Measurements from ENCODE around the gene GUCY2D.
A peak's percentile ranks its signal among the peaks of the same experiment; 100 is the strongest.
"Not testable (repeated sequence)": the region's sequence is repeated elsewhere in the genome, so short reads cannot be mapped to it uniquely, and the experiment has no call there.

GUCY2D gene

DNA sequence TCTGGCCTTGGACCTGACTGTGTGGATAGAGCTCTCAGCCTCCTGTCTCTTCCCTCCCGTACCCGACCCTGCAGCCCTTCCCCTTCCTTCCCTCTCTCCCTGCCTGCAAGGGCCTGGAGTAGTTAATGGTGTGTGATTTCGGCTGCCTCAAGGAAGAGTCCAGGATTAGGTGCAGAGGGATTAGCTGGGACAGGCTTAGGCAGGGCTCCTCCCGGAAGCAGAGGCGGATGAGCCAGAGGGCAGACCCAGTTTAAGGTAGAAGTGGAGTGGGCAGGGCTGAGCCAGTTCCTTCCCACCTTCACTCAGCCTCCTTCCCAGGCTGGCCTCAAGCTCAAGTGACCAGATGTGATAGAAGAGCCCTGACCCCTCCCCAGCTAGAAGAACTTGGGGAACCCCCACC, 16.8 kb downstream of the GUCY2D start:
- DNase-seq, result no peak

DNA sequence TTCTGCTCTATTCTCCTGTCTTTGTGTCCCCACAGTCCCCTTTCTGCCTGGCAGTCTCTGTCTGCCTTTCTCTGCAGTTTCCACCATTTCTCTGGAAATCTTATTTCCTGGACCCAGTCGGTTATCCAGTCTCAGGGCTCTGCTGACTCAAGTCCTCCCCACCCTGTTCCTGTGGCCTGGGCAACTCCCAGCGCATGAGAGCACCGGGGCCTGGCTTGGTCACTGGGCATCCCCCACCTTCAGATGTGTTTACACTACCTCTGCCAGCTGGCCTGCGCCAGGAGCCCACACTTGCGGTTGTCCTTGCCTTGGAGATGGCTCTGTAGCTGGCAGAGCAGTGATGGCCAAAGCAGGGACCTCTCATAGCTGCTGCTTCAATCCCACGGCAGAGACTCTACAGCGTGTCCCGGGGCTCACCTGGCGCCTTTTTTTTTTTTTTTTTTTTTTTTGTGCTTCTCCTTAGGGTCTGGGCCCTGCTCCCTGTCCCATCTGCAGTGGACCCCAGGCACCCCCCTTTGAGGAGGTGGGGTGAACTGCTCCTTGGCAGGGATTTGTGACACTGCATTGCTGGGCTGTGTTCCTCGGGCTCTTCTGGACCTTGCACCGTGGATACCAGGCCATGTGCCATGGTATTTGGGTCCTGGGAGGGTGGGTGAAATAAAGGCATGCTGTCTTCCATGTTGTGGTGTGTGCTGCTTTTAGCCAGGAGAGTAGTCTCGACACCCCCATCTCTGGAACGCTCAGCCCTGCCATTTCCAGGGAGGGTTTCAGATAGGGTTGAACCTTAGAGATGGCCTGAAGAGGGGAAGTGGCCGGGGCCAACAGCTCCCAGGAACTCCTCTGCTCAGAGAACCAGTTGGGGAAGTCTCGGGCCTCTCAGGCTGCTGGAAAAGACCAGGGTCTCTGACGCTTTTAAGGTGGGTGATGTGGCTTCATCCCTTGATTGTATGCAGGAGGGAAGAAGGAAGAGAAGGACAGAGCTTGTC, 17.5 kb downstream of the GUCY2D start:
- no peak for DNase-seq

DNA sequence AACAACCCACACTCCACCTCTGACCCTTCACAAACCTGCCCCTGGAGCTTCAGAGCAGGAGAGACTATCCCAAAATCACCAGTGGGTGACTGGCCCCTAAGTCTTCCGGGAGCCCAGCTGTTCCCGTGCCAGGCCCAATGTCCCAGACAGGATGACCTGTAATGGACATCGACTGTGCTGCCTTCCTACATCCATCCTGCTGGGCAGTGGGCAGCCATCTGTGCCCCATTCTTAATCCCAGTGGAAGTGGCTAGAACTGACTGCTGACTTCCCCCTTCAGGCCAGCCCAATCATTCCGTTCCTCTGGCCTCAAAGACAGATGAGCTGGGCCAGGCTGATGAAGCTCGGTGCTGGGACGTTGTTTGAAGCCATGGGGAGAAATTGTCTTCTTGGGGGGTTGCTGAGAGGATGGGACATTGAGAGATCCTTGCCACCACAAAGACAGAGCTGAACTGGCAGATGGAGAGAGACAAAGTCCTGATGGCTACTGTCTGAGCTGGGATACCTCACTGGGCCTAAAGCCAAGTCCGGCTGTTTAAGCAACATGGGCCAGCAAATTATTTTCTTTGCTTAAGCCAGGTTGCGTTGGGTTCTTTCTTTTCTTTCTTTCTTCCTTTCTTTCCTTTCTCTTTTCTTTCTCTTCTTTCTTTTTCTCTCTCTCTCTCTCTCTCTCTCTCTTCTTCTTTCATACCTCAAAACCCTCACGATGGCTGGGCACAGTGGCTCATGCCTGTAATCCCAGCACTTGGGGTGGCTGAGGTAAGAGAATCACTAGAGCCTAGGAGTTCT, 18.6 kb downstream of the GUCY2D start:
- no peak for DNase-seq

DNA sequence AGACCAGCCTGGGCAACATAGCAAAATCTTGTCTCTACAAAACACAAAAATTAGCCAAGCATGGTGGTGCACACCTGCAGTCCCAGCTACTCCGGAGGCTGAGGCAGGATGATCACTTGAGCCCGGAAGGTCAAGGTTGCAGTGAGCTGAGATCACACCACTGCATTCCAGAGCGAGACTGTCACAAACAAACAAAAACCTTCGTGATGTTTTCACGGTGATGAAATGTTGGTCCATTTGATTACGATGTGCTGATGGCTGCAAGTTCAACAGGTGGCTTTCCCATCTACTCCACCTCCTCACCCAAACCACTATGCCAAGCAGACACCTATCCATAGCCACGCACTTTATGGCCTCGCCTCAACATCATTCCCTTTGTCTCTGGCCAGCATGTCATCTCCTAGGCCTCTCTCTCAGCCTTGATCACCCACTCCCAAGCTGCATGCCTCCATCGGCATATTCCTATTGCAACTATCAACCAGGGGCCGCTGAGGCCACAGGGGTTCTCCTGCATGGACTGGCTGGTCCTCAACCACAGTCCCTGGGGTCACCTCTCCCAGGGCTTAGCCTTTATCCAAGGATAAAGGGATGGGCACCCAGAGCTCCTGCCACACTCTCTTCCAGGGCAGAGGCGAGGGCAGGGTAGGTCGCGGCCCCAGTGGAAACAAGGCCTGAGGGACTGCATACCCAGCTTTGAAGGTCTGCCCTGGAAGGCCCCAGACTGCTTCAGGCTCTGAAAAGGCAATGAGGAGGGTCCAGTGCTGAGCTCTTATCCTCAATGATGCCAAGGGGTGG, 19.3 kb downstream of the GUCY2D start:
- DNase-seq, result no peak

DNA sequence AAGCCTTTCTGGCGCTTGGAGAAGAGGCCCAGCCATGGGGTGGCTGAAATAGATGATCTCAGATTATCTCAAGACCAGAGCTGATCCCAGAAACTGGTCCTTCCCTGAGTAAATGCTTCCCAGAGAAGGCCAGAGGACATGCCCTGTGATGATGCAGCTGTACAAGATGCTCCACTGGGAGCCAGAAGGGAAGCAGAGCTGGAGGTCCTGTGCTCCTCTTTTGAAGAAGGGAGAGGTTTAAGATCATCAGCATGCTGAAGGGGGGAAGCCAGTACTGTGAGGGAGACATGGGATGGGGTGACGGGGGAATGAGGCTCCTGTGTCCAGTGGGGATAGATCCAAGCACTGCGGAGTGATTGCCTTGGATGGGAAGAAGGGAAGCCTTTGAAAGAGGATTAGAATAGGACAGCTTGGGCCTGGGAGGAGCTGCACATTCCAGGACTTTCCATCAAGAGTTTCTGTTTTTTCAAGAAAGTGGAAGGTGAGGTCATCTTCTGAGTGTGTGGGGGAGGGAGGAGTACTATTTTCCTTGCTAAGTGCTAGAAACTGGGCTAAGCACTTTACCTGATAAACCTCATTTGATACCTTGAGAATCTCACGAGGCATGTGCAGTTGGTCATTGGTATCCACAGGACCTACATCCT, 20.1 kb downstream of the GUCY2D start:
- no peak for DNase-seq

DNA sequence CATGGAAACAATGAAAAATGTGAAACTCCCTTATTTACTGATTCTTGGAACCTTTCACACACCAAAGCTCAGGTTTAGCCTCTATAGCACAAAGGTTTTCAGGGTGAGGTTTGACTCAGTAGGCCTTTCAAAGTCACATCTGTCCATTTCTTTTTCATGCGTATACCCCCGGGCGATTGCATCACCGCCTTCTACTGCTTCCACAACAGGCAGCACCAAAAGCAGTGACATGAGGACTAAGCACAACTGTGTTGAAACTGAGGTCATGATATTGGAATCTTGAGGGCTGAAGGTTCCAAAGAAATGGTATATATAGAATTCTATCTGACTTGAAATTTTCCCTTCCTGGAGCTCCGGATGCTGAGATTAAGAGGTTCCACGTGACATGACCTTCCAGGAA, 21.7 kb downstream of the GUCY2D start:
- not testable (repeated sequence) for DNase-seq

DNA sequence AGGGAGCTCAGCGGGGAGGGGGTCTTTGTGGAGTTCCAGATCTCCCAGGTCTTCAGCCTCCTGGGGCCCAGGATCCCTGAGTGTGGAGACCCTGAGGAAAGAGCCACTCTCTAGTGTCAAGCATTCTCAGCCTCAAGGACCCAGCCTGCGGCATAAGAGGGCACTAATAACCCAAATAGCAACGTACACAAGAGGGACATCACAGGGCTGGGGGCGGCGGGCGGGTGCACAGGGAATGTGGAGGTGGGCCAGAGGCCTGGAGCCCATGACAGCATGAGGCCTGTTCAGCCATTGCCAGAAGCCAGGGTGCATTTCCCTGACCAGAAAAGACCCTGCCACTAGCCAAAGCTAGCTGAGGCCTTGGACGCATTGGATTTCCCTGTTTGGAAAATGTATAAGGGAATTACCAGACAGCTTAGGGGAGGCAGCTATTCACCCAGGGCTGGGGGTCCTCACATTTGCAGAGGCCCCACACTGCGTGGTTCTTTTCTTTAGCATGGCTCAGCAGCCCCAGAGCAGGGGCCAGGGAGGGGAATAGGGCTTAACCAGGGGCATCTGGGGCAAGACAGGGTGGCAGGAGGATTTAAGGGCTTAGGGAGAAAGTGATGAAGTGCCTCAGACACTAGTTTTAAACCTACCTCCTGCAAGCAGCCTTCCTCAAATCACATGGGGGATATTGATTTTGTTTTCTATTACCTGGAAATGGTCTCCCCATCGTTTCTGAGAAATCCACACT, 22.9 kb downstream of the GUCY2D start:
- no peak for DNase-seq

DNA sequence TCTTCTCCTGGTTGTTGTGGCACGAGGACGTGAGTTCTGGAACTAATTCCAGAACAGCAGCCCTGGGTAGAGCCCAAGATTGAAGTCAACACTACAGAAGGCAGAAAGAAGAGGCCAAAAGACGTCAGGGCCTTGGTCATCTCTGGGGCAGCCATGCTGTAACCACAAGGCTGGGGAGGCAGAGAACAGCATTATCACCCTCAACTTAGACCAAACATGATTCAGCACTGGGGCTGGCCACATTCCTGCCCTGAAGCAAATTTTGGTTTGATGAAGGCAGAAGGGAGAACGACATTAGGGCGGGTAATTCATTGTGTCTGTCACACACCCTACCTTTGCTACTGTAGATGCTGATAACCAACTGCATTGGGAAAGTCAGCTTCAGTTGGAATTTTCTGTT, 26.7 kb downstream of the GUCY2D start:
- DNase-seq, result no peak

DNA sequence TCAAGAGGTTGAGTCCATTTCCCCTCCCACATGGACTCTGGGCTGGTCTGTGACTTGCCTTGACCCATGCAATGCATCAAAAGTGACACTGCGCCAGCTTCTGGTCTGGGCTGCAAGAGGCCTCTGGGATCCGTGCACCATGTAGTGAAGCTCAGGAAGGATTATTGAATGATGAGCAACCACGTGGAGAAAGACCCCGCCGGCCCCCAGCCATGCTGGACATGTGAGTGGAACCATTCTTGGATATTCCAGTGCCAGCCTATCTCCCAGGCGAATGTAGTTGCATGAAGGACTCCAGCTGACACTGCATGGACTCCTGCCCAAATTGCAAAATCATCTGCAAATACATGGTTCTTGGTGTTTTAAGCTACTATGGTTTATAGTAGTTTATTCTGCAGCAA, 28.8 kb downstream of the GUCY2D start:
- no peak for DNase-seq

DNA sequence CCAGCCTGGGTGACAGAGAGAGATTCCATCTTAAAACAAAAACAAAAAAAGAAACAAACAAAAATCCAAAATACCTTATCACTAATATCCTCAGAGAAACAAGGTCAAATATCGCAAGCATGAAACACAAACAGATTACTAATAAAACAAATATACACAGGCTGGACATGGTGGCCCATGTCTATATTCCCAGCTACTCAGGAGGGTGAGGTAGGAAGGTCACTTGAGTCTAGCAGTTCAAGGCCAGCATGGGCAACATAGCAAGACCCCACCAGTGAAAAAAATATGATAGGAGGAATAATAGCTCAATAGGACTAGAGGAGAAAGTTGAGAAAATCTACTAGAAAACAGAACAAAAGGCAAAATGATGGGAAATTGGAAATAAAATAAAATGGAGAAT, 29.5 kb downstream of the GUCY2D start:
- DNase-seq, result no peak

DNA sequence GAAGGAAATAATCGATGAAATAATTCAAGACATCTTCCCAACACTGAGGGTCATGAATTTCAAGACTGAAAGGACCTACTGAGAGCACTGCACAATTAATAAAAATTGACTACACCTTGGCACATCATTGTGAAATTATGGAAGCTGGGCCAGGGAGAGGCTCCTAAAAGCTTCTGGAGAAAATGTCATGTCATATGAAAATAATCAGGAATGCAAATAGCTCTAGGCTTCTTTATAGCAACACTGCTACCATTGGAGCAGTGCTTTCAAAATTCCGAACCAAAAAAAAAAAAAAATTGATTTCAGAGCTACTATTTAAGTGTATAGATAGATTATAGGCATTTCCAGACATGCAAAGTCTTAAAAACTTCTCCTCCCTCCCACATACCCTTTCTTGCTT, 30.0 kb downstream of the GUCY2D start:
- DNase-seq, result no peak

DNA sequence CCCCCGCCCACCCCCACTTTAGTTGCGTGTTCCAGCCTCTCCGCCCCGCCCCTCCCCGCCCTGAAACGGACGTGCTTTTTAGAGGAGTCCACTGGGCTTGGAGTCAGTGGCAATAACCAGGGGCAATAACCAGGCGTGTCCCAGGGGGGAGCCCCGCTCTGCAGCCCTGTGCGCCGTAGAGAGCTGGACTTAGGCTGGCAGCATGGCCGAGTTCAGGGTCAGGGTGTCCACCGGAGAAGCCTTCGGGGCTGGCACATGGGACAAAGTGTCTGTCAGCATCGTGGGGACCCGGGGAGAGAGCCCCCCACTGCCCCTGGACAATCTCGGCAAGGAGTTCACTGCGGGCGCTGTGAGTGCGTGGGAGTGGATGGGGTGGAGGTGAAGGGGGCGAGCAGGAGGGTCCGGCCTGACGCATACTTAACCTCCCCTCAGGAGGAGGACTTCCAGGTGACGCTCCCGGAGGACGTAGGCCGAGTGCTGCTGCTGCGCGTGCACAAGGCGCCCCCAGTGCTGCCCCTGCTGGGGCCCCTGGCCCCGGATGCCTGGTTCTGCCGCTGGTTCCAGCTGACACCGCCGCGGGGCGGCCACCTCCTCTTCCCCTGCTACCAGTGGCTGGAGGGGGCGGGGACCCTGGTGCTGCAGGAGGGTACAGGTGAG, 36.7 kb downstream of the GUCY2D start, which contains the start of gene ALOX15B:
Gene ALOX15B, plus strand, starts transcription at position 106 of the 657 bp plus-strand sequence. Its CDS starts 97 bp downstream, at position 203.
- no peak for DNase-seq

DNA sequence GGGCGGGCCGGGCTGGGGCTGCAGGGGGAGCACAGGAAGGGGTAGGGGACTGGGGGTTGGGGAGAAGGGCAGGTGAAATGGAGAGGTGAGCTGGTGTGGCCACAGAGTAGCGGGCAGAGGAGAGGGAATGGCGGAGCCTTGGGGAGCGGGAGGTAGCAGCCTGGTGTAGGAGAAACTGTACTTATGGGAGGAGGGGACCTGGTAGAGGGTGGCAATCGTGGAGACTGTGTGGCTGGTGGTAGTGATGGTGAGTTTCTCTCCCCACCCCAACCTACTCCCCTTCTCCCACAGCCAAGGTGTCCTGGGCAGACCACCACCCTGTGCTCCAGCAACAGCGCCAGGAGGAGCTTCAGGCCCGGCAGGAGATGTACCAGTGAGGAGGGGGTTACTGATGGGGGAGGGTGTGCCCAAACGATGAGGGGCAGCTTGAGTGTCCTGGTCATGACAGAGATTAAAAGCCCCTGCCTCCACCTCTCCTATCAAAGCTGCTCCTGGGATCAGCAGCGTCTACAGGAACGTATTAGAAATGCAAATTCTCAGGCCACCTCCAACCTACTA, 37.3 kb downstream of the GUCY2D start:
- DNase-seq, result no peak

DNA sequence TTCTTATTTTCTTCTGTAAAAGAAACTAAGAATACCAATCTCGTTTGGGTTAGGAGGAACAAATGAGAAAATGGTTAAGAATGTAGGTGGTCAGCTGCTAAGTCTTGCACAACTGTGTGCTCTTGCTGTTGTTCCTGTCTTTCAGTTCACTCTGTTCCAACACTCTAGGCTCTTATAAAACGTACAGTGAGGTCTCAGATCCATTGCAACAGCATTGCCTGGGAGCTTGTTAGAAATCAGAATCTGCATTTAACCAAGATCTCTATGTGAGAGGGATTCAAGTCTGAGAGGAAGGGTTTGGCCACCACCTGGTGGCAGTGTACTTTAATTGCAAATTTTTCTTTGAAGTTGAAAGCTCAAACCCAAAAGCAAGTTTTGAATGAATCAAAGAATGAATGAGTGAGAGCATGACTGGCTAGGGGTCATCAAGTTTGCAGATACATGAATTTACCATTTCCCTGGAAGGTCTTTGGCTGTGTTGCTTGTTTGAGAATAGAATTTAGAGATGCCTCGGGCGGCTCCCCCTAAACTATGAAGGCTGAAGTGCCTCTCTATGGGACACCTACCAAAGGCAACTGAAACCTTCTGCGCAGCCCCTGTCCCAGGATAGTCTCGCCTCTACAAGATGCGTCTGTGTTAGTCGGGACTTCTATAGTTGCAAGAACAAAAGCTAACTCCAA, 39.0 kb downstream of the GUCY2D start:
- DNase-seq, result peak; percentile 52

DNA sequence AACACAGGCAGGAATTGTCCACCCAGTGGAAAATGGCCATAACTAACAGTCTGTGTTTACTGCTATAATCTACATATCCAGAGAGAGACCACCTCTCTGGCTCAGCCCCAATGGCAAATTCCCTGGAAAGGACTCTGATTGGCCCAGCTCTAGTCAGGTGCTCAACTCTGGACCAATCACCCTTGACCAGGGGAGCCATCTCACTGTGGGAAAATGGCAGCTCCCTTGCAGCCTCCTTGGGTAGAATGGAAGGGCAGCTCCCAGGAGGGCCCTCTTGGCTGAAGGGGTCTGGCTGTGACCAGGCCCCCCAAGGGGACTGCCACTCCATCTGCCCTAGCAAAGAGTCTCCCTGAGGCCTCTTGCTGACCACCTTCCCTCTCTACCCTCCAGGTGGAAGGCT, 39.6 kb downstream of the GUCY2D start:
- DNase-seq, result no peak

DNA sequence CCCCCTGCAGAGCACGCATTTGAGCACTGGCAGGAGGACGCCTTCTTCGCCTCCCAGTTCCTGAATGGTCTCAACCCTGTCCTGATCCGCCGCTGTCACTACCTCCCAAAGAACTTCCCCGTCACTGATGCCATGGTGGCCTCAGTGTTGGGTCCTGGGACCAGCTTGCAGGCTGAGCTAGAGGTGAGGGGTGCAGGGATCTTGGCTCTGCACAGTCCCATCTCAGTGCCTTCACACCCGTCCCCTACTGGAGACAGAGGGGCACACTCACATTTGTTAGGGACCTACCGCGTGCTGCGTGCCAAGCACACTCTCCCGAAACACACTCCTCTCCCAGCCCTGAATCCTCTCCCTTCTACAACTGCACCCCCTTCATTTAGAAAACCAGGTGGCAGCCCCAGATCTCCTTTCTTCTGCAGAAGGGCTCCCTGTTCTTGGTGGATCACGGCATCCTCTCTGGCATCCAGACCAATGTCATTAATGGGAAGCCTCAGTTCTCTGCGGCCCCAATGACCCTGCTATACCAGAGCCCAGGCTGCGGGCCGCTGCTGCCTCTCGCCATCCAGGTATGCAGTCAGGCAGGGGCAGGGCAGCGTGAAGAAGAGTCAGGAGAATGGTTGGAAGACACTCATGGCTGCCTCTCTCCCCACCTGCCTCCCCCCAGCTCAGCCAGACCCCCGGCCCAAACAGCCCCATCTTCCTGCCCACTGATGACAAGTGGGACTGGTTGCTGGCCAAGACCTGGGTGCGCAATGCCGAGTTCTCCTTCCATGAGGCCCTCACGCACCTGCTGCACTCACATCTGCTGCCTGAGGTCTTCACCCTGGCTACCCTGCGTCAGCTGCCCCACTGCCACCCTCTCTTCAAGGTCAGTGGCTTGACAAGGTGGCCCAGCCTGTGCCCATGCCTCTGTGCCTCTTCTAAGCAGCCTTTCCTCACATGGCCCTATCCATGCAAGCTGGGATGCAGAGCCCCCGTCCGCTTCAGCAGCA, 42.7 kb downstream of the GUCY2D start:
- no peak for DNase-seq

DNA sequence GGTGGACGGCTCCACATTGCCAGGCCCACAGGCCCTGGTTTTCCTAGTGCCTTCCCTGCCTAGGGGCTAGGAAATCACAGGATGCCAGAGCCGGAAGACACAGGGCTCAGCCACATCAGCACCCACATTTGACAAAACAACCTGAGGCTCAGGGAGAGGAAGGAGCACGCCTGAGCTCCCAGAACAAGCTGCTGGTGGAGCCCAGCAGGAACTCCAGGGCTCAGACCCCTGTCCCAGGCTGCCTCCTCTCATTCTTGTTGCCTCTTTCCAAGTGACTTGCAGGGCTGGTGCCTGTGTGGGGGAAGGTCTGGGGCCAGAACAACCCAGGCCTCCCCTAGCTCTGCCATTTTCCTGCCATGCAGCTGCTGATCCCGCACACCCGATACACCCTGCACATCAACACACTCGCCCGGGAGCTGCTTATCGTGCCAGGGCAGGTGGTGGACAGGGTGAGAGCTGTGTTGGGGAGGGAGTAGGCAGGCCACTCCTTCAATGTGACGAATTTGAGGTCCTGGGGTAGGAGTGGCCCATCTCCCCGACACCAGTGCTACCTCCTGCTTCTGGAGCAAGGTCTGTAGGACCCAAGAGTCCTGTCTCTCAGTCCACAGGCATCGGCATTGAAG, 44.0 kb downstream of the GUCY2D start:
- DNase-seq, result no peak

All from CD4-positive, alpha-beta T cell treated with Interleukin-21 for 1 hour (primary cell).